Measurements from ENCODE around the gene PTPRM. TPM values are rescaled to one million over a fixed set of nuclear protein-coding genes. Genes with fewer than 3 reads are reported as not detected.

PTPRM gene
- total RNA-seq, 2 donors from 2014 or later = 7.5 to 19.2 TPM

DNA sequence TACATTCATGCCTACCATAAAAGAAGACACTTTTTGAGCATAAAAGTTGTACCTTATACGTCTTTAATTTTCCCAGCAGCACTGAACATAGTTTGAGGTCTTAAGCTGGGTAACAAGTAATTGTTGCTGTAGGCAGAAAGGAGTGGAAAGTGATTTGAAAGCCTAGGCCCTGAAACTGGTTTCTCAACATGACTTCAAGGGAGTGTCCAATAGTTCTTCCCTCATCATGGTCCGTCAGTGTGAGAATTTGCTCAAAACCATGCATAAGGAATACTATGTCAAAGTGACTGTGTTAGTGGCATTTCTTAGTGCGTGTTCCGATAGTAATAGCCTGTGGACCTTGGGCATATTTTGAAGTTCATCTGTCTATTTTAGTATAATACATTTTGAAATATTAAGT is 463.1 kb downstream of the PTPRM start:
- Mint-ChIP-seq H3K36me3 (peaks cover 4% of the 10 kb centered on the region), H3K27ac (no peak overlapping the region), H3K4me1 (ENCODE audit: low read depth in 2 of 2) (no peaks in the 10 kb centered on the region), H3K9me3 (peaks cover 3% of the 10 kb centered on the region), H3K4me3 (no peak overlapping the region), H3K27me3 (no peaks in the 10 kb centered on the region)
- no peak for ATAC-seq
- no peak for DNase-seq (ENCODE audit: low spot score)

DNA sequence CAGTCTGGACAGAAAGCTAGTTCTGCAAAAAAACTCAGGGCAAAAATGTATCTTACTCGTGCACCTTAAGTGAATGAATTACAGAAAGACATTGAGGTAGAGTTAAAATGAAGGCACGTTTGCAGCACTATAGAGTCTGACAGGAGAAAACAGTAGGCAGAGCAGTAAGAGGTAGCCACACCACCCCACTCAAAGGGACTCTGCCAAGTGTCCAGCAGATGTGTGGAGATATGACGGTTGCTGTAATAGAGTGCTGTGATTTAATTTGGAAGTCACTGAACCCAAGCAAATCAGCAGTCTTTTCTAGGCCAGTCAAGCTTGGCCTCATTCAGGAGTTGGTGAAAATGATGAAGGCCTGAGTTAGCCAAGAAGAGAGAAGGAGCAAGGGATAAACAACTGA is 464.4 kb downstream of the PTPRM start:
- Mint-ChIP-seq H3K27me3 (no peaks in the 10 kb centered on the region), H3K4me3 (no peak overlapping the region), H3K36me3 (peaks cover 4% of the 10 kb centered on the region), H3K4me1 (ENCODE audit: low read depth in 2 of 2) (no peaks in the 10 kb centered on the region), H3K27ac (no peak overlapping the region), H3K9me3 (peaks cover 3% of the 10 kb centered on the region)
- DNase-seq (ENCODE audit: low spot score) = no peak
- ATAC-seq = no peak

DNA sequence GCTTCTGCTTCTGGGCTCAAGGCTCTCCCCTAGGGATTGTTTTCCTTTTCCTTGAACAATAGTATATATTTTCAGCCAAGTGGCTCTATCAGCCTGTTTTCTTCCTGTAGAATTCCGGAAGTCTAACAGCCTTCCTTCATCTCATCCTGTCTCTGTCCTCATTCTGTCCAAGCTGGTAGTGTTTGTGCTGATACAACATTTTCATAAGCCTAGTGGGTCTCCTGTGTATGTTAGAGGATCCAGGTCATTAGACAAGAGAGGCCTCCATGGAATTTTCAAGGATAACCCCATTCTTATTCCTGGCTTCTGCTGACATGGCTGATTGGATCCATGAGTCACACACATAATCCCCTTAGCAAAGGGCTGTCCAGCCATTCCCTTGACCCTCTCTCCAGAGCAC is 467.6 kb downstream of the PTPRM start:
- Mint-ChIP-seq H3K27me3 (no peaks in the 10 kb centered on the region), H3K4me1 (ENCODE audit: low read depth in 2 of 2) (no peaks in the 10 kb centered on the region), H3K9me3 (peaks cover 3% of the 10 kb centered on the region), H3K27ac (no peak overlapping the region), H3K4me3 (no peak overlapping the region), H3K36me3 (peaks cover 1% of the 10 kb centered on the region)
- no peak for ATAC-seq
- DNase-seq (ENCODE audit: low spot score) = no peak

DNA sequence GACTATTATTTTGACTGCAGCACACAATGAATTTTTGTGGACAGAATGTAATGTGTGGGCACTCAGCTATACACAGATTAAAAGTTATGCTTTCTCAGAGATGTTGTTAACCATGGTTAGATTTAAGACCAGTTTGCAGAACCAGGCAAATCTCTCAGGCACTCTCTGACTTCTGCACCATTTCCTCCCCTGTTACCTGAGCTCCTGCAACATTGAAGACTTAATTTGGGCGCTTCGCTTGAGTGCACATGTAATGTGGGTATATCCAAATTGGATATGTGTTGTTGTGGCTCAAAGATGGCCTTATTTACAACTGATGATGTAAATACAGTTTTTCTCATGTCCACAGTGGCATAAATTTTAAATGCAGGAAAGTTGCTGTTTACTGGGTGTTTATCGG is 469.4 kb downstream of the PTPRM start:
- Mint-ChIP-seq H3K4me3 (no peak overlapping the region), H3K36me3 (no peaks in the 10 kb centered on the region), H3K27ac (no peak overlapping the region), H3K27me3 (no peaks in the 10 kb centered on the region), H3K9me3 (peaks cover 2% of the 10 kb centered on the region), H3K4me1 (ENCODE audit: low read depth in 2 of 2) (no peaks in the 10 kb centered on the region)
- ATAC-seq = no peak
- no peak for DNase-seq (ENCODE audit: low spot score)

DNA sequence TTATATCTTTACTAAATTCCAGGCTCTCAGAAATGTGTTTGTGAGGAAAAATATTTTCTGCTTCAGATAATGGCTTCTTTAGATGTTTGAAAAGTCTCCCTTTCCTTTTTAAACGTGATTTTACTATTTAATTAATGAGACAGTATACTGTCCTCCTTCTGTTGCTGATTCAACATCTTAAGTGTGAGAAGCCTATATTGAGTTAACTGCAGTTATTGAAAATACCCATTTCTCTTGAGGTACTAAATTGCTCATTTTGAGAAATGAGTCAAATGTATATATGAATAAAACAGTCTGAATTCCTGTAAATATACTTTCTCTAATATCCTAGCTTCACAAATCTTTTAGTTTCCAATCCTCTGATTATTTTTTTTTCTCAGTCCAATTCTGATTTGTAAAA is 470.2 kb downstream of the PTPRM start:
- DNase-seq (ENCODE audit: low spot score) = no peak
- no peak for ATAC-seq
- no peak overlapping the region for H3K27ac Mint-ChIP-seq
- H3K9me3 Mint-ChIP-seq = no peaks in the 10 kb centered on the region
- no peaks in the 10 kb centered on the region for H3K4me1 Mint-ChIP-seq (ENCODE audit: low read depth in 2 of 2)
- H3K4me3 Mint-ChIP-seq = no peak overlapping the region
- H3K27me3 Mint-ChIP-seq = no peaks in the 10 kb centered on the region
- H3K36me3 Mint-ChIP-seq = no peaks in the 10 kb centered on the region

DNA sequence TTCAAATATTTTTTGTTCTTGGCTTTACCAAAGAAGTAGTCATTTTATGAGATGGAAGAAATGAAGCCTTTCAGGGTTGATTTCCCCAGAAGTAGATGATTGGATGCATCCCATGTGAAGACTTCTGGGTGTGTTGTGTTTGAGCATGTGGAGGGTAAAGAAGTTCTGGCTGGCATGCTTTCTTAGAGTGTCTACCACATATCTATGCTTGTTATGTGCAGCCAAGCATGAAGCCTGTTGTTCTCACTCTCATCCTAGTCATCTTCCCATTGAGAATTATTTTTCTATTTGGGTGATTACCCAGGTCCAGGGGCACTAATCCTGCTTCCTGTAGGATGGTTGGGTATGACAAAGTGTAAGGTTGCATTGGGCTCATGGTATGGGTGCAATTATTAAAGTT is 472.9 kb downstream of the PTPRM start:
- H3K9me3 Mint-ChIP-seq = no peaks in the 10 kb centered on the region
- no peak overlapping the region for H3K27ac Mint-ChIP-seq
- no peaks in the 10 kb centered on the region for H3K4me1 Mint-ChIP-seq (ENCODE audit: low read depth in 2 of 2)
- H3K4me3 Mint-ChIP-seq = no peak overlapping the region
- no peaks in the 10 kb centered on the region for H3K27me3 Mint-ChIP-seq
- no peak for DNase-seq (ENCODE audit: low spot score)
- ATAC-seq = no peak
- no peaks in the 10 kb centered on the region for H3K36me3 Mint-ChIP-seq

DNA sequence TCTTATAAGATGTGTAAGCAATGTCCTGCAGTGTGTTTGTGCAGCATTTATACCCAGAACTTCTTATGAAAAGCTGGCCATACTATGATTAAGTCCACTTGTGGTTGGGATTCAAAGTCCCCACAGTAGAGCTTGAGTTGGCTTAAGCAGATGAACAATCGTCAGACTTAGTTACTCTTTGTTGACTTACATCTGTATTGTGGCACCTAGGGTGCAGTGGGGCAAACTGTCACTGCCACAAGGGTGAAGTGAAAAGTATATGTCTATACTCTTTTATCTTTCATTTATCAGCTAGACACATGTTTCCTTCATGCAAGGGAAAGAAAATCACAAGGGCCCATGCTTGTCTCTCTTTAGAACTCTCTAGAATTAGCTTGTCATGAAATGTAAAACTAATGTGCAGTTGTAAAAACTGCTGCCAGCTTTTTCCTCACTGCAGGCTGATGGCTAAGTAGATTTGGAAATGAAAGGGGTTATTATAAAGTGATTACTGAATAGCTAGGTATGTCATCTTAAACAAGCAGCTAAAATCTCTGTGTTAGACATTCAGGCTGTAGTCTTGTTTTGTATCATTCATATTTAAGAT is 474.5 kb downstream of the PTPRM start:
- DNase-seq (ENCODE audit: low spot score) (no peak), ATAC-seq (no peak)
- Mint-ChIP-seq H3K9me3 (no peaks in the 10 kb centered on the region), H3K27me3 (no peaks in the 10 kb centered on the region), H3K4me1 (ENCODE audit: low read depth in 2 of 2) (peaks cover 0 to 4% of the 10 kb centered on the region in 2 donors), H3K4me3 (no peak overlapping the region), H3K36me3 (no peaks in the 10 kb centered on the region), H3K27ac (no peak overlapping the region)

DNA sequence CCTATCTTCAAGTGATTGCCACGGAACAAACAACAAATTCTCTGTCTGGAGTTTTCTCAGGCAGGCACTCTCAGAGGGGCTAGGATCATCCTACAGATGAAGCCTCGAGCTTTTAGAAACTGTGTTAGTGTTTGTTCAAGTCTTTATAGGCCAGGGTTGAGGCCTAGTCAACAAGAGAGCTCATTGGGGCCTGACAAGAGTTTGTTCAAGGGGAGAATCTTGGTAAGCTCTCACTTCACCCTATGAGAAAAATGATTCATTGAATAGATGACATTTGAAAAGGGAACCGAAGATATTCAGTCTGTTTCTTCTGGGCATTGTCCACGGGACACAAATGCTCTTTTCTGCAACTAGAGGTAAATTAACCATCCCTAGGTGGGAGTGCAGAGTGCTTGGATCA is 476.9 kb downstream of the PTPRM start:
- Mint-ChIP-seq H3K9me3 (no peaks in the 10 kb centered on the region), H3K4me3 (no peak overlapping the region), H3K27me3 (no peaks in the 10 kb centered on the region), H3K36me3 (no peaks in the 10 kb centered on the region), H3K4me1 (ENCODE audit: low read depth in 2 of 2) (peaks cover 0 to 4% of the 10 kb centered on the region in 2 donors), H3K27ac (no peak overlapping the region)
- no peak for DNase-seq (ENCODE audit: low spot score)
- no peak for ATAC-seq

DNA sequence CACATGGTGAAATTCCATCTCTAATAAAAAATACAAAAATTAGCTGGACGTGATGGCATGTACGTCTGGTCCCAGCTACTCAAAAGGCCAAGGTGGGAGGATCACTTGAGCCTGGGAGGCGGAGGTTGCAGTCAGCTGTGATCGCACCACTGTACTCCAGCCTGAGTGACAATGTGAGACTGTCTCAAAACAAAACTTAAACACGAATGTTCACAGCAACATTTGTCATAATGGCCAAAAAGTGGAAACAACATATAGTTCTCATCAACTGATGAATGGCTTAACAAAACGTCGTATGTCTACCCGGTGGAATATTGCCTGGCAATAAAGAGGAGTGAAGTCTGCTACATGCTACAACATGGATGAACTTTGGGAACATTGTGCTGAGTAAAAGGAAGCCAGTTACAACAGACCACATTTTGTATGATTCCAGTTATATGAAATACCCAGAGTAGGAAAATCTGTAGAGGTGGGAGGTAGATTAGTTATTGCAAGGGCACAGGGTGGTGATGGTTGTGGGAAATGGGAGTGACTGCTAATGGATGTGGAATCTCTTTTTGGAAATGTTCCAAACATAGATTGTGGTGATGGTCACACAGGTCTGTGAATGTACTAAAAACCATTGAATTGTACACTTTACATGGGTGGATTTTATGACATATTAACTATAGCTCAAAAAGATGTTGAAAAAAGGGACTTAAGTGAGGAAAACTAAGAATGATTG is 478.2 kb downstream of the PTPRM start:
- Mint-ChIP-seq H3K36me3 (no peaks in the 10 kb centered on the region), H3K4me3 (no peak overlapping the region), H3K9me3 (no peaks in the 10 kb centered on the region), H3K4me1 (ENCODE audit: low read depth in 2 of 2) (peaks cover 0 to 4% of the 10 kb centered on the region in 2 donors), H3K27ac (peak overlapping the region in 1 of 2 donors; percentile 21), H3K27me3 (no peaks in the 10 kb centered on the region)
- DNase-seq (ENCODE audit: low spot score) = no peak
- no peak for ATAC-seq

DNA sequence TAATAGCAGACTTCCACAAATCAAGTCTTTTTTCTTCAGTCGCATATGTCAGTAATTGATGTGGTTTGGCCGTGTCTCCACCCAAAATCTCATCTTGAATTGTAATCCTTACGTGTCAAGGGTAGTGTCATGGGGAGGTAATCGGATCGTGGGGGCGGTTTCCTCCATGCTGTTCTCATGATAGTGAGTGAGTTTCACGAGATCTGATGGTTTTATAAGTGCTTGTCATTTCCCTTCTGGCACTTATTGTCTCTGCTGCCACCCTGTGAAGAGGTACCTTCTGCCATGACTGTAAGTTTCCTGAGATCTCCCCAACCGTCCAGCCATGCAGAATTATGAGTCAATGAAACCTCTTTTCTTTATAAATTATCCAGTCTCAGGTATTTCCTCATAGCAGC is 478.8 kb downstream of the PTPRM start:
- Mint-ChIP-seq H3K27me3 (no peaks in the 10 kb centered on the region), H3K4me1 (ENCODE audit: low read depth in 2 of 2) (peaks cover 0 to 4% of the 10 kb centered on the region in 2 donors), H3K4me3 (no peak overlapping the region), H3K9me3 (no peaks in the 10 kb centered on the region), H3K27ac (no peak overlapping the region), H3K36me3 (no peaks in the 10 kb centered on the region)
- DNase-seq (ENCODE audit: low spot score) = no peak
- ATAC-seq = peak in 1 of 2 donors; percentile 51

DNA sequence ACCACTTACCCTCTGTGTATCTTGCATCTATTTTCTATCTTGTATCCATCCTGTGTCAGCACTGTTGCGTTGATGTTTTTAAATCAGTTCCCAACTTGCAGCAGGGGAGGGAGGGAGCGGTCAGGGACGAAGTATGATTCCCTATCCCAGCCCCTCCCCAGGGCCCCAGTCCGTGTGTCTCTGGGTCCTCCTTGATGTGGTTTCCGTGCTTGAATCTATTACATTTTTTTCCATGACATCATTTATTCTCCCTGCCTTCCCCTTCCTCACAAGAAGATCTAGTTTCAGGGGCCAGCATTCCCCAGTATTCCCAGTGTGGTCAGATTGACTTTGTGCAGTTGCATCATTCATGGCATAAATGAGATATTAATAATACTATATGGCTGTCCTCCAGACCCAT is 479.3 kb downstream of the PTPRM start:
- Mint-ChIP-seq H3K4me1 (ENCODE audit: low read depth in 2 of 2) (peaks cover 0 to 4% of the 10 kb centered on the region in 2 donors), H3K36me3 (no peaks in the 10 kb centered on the region), H3K9me3 (no peaks in the 10 kb centered on the region), H3K27ac (no peak overlapping the region), H3K27me3 (no peaks in the 10 kb centered on the region), H3K4me3 (no peak overlapping the region)
- ATAC-seq = no peak
- DNase-seq (ENCODE audit: low spot score) = no peak

DNA sequence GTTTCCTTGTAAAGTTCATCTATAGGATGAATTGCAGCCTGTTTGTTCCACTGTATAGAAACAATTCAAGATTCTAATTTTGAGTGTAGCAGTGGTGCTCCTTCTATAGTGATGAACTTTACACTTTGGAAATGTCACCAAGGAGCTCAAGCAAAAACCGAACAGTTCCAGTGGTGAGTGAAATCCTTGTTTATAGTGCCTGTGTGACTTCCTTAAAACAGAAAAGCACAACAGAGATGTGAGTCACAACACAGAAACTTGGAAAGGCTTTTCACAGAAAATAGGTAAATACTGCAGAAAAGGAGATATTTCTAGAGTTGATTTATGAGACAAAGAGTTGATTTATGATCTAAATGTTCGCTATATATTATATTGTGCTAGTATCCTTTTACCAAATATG is 482.0 kb downstream of the PTPRM start:
- no peak for ATAC-seq
- no peak overlapping the region for H3K4me3 Mint-ChIP-seq
- no peak overlapping the region for H3K27ac Mint-ChIP-seq
- H3K36me3 Mint-ChIP-seq = no peaks in the 10 kb centered on the region
- no peak for DNase-seq (ENCODE audit: low spot score)
- peaks cover 4 to 8% of the 10 kb centered on the region in 2 donors for H3K4me1 Mint-ChIP-seq (ENCODE audit: low read depth in 2 of 2)
- no peaks in the 10 kb centered on the region for H3K9me3 Mint-ChIP-seq
- no peaks in the 10 kb centered on the region for H3K27me3 Mint-ChIP-seq

DNA sequence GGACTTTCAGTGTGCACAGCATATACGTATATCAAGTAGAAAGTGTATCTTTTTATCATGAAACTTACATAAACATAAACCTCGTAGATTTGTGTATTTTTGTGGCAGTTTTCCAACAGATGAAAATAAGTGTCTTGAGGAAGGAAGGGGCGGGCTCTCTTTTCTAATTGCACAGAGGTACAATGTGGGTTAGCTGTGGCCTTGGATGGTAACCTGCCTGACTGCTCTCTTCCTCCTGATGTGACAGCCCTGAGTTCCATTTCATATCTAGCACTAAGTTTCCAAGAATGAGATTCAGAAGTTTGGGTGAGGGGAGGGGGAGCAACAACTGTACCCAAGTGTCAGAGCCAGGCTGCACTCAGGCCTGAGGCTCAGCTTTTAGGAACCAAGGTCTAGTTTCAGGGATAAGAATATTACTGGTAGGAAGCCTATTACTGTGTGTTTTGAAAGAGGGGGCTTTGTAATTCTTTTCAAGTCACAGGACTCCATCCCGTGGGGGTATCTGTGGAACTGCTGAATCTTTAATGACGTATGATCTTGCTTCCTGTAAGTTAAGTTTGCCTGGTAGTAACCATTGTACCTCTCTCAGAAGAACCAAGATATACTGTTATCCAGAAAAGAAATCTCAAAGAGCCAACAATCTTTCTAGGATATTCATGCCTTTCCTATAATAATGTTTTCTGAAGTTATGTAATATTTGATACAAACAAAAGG is 483.7 kb downstream of the PTPRM start:
- Mint-ChIP-seq H3K27ac (no peak overlapping the region), H3K27me3 (peaks cover 0 to 5% of the 10 kb centered on the region in 2 donors), H3K36me3 (no peaks in the 10 kb centered on the region), H3K9me3 (no peaks in the 10 kb centered on the region), H3K4me1 (ENCODE audit: low read depth in 2 of 2) (peaks cover 0 to 8% of the 10 kb centered on the region in 2 donors), H3K4me3 (no peak overlapping the region)
- ATAC-seq (no peak), DNase-seq (ENCODE audit: low spot score) (no peak)

DNA sequence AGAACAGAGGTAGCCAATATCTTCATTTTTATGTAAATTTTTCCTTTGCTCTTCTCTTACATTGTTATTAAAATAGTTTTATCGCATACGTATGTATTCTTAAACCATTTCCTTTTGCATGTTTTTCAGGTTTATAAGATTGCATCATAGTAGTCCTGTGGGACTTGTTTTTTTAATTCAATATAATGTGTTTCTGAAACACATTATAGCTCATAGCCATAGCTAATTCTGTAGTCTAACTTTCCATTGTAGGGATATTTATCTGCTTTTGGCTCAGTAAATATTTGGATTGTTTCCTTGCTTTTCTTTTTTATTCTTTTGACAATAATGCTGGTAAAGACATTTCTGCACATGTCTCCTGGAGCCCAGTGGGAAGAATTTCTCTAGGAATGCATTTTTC is 484.3 kb downstream of the PTPRM start:
- Mint-ChIP-seq H3K27me3 (peaks cover 0 to 5% of the 10 kb centered on the region in 2 donors), H3K27ac (no peak overlapping the region), H3K4me3 (no peak overlapping the region), H3K4me1 (ENCODE audit: low read depth in 2 of 2) (peaks cover 0 to 8% of the 10 kb centered on the region in 2 donors), H3K9me3 (no peaks in the 10 kb centered on the region), H3K36me3 (no peaks in the 10 kb centered on the region)
- ATAC-seq (no peak), DNase-seq (ENCODE audit: low spot score) (no peak)

All from natural killer cell treated with Interleukin-12 subunit alpha and Interleukin-12 subunit beta and Interleukin-15 and Interleukin-18, amount 100 ng/mL, for 72 hours (primary cell).